GM23338 (cell line): ENCODE measurements around the gene DOCK10.

Experiments used
- CREB1 ChIP-seq: fragments of 250-450 bp; sonication (Bioruptor Pico); IDR thresholded peaks from 2 replicates; pipeline ENCODE4 v1.5.0; 2020; ENCODE audit warnings: low read depth, mild to moderate bottlenecking, moderate library complexity
- EZH2 ChIP-seq: fragments of 200-600 bp; sonication (generic); IDR thresholded peaks from one replicate; pipeline ENCODE4 v1.8.0; 2017; ENCODE audit warnings: antibody characterized with exemption, mild to moderate bottlenecking, low read depth; ENCODE audit not compliant: unreplicated experiment
- EZH2phosphoT487 ChIP-seq: fragments of 200-600 bp; sonication (generic); IDR thresholded peaks from one replicate; pipeline ENCODE4 v1.8.1; 2018; ENCODE audit warnings: antibody characterized with exemption; ENCODE audit not compliant: unreplicated experiment
- JUNB ChIP-seq: IDR thresholded peaks from one replicate; pipeline ENCODE4 v1.6.1; 2016; ENCODE audit warnings: antibody characterized with exemption; ENCODE audit not compliant: unreplicated experiment
- NANOG ChIP-seq: IDR thresholded peaks from 2 replicates; pipeline ENCODE4 v1.6.1; 2016; ENCODE audit warnings: antibody characterized with exemption, borderline replicate concordance
- POLR2AphosphoS5 ChIP-seq: IDR thresholded peaks from 2 replicates; pipeline ENCODE4 v1.6.1; 2016; ENCODE audit warnings: antibody characterized with exemption, low read depth
- STAT1 ChIP-seq: IDR thresholded peaks from one replicate; pipeline ENCODE4 v1.6.1; 2016; ENCODE audit warnings: antibody characterized with exemption; ENCODE audit not compliant: unreplicated experiment
- ZNF114 ChIP-seq: fragments of 250-450 bp; sonication (Bioruptor Pico); IDR thresholded peaks from 2 replicates; pipeline ENCODE4 v1.5.0; 2020; ENCODE audit warnings: mild to moderate bottlenecking, moderate library complexity
- TF ChIP-seq, protein P1 (sequence below), 2 experiments: fragments of 200-600 bp in 1 of 2; sonication (generic) in 1 of 2; conservative IDR thresholded peaks; 2 replicates each; pipeline versions ENCODE4 v1.5.1 to v1.6.1; 2016 to 2017; ENCODE audit warnings: antibody characterized with exemption in 2 of 2, low read depth in 2 of 2, mild to moderate bottlenecking in 2 of 2, moderate library complexity in 1 of 2
- TF ChIP-seq, protein P2 (sequence below): IDR thresholded peaks from one replicate; pipeline ENCODE4 v1.6.1; 2018; ENCODE audit warnings: antibody characterized with exemption; ENCODE audit not compliant: unreplicated experiment

DNA sequence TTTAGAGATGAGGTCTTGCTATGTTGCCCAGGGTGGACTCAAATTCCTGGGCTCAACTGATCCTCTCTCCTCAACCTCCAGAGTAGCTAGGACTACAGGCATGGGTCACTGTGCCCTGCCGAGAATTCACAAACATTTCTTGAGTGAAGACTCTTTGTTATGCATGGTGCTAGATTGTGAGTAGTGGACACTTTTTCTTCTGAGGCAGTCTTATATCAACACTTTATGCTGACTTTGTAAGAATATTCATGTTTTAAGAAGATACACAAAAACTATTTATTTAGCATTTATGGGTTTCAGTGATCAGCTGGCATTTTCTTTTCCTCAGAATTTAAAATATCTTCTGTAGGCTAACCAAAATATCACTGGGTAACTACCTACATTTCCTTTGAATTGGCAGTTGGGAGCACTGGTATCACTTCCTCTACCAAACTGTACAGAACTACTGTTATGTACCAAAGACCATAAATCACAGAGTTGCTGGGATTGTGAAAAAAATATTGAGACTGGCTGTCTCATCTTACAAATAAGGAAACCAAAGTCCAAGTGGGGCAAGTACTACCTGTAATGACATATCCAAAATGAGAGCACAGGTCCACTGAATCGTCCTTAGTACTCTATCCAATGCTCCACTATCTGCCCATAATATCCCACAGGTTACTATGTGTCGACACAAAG lies 34.0 kb downstream of the DOCK10 start:
- TF ChIP-seq, protein P1, sequence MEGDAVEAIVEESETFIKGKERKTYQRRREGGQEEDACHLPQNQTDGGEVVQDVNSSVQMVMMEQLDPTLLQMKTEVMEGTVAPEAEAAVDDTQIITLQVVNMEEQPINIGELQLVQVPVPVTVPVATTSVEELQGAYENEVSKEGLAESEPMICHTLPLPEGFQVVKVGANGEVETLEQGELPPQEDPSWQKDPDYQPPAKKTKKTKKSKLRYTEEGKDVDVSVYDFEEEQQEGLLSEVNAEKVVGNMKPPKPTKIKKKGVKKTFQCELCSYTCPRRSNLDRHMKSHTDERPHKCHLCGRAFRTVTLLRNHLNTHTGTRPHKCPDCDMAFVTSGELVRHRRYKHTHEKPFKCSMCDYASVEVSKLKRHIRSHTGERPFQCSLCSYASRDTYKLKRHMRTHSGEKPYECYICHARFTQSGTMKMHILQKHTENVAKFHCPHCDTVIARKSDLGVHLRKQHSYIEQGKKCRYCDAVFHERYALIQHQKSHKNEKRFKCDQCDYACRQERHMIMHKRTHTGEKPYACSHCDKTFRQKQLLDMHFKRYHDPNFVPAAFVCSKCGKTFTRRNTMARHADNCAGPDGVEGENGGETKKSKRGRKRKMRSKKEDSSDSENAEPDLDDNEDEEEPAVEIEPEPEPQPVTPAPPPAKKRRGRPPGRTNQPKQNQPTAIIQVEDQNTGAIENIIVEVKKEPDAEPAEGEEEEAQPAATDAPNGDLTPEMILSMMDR (conservative IDR thresholded peaks at IDR 0.05; ENCODE audit: low read depth in 2 of 2) = no peak
- no peak for TF ChIP-seq POLR2AphosphoS5
- TF ChIP-seq EZH2 = no peak
- TF ChIP-seq, protein P2, sequence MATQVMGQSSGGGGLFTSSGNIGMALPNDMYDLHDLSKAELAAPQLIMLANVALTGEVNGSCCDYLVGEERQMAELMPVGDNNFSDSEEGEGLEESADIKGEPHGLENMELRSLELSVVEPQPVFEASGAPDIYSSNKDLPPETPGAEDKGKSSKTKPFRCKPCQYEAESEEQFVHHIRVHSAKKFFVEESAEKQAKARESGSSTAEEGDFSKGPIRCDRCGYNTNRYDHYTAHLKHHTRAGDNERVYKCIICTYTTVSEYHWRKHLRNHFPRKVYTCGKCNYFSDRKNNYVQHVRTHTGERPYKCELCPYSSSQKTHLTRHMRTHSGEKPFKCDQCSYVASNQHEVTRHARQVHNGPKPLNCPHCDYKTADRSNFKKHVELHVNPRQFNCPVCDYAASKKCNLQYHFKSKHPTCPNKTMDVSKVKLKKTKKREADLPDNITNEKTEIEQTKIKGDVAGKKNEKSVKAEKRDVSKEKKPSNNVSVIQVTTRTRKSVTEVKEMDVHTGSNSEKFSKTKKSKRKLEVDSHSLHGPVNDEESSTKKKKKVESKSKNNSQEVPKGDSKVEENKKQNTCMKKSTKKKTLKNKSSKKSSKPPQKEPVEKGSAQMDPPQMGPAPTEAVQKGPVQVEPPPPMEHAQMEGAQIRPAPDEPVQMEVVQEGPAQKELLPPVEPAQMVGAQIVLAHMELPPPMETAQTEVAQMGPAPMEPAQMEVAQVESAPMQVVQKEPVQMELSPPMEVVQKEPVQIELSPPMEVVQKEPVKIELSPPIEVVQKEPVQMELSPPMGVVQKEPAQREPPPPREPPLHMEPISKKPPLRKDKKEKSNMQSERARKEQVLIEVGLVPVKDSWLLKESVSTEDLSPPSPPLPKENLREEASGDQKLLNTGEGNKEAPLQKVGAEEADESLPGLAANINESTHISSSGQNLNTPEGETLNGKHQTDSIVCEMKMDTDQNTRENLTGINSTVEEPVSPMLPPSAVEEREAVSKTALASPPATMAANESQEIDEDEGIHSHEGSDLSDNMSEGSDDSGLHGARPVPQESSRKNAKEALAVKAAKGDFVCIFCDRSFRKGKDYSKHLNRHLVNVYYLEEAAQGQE = no peak
- TF ChIP-seq EZH2phosphoT487 = no peak
- TF ChIP-seq JUNB = no peak
- no peak for TF ChIP-seq CREB1 (CRISPR knock-in tag)
- TF ChIP-seq NANOG = no peak
- no peak for TF ChIP-seq ZNF114 (CRISPR knock-in tag)
- TF ChIP-seq STAT1 = no peak
